PC-3 (cell line): ENCODE results near the gene KCTD6.

Source experiments
- CTCF ChIP-seq: fragments of 300-600 bp; sonication (generic); conservative IDR thresholded peaks from 2 replicates; pipeline ENCODE4 v1.5.1; 2017; ENCODE audit warnings: antibody characterized with exemption, low read depth, mild to moderate bottlenecking, low read length
- EZH2phosphoT487 ChIP-seq: fragments of 300-600 bp; sonication (generic); IDR thresholded peaks from 2 replicates; pipeline ENCODE4 v1.6.1; 2018; ENCODE audit warnings: mild to moderate bottlenecking, antibody characterized with exemption, low read length, borderline replicate concordance

GRCh38 chr3:58474348-58474911 is 17.5 kb upstream of the KCTD6 start:
- TF ChIP-seq CTCF, result no peak
- no peak for TF ChIP-seq EZH2phosphoT487
